PC-9 (cell line): ENCODE measurements around the gene SLC4A9. TPM values are rescaled to one million over a fixed set of nuclear protein-coding genes. Genes with fewer than 3 reads are reported as not detected.

ENCODE experiments used
- BruUV-seq: library from RNA; stranded (reverse); fragments of 400-500 nt; replicated peaks from 2 replicates; lab custom pipeline; 2021; lab: Mats Ljungman, UMichigan
- CTCF ChIA-PET: fragments of 300-600 bp; sonication (Branson Sonifier 250); formaldehyde crosslinking; loops from one replicate; lab custom pipeline; 2022; ENCODE audit warnings: antibody characterized with exemption; lab: Charles Lee
- POLR2A ChIA-PET: fragments of 300-600 bp; sonication (Branson Sonifier 250); formaldehyde crosslinking; loops from one replicate; lab custom pipeline; 2022; ENCODE audit warnings: antibody characterized with exemption; ENCODE audit not compliant: unreplicated experiment; lab: Charles Lee
- DNase-seq, 2 experiments: peaks; one replicate each; pipeline versions ENCODE4 v3.0.0 to v3.0.0-alpha.2; 2015 to 2022; ENCODE audit warnings: mixed read lengths in 1 of 2
- H2AFZ ChIP-seq: fragments of 200-600 bp; sonication (generic); 2 replicates; pipeline ENCODE4 v1.8.1; 2017; ENCODE audit warnings: antibody characterized with exemption
- H3F3A ChIP-seq: fragments of 200-600 bp; sonication (generic); 2 replicates; pipeline ENCODE4 v1.8.1; 2017; ENCODE audit warnings: antibody characterized with exemption, mild to moderate bottlenecking, low read depth; ENCODE audit not compliant: insufficient read depth
- H3K27ac ChIP-seq: fragments of 200-600 bp; sonication (generic); 2 replicates; pipeline ENCODE4 v1.6.1; 2016; ENCODE audit warnings: mixed run types
- H3K27me3 ChIP-seq: fragments of 200-600 bp; sonication (generic); 2 replicates; pipeline ENCODE4 v1.6.1; 2016; ENCODE audit warnings: low read depth, mixed run types; ENCODE audit not compliant: insufficient read depth
- H3K36me3 ChIP-seq: fragments of 200-600 bp; sonication (generic); 2 replicates; pipeline ENCODE4 v1.6.1; 2016; ENCODE audit warnings: low read depth, mixed run types
- H3K4me1 ChIP-seq: fragments of 200-600 bp; sonication (generic); replicated peaks from 2 replicates; pipeline ENCODE4 v1.6.1; 2016; ENCODE audit warnings: mixed run types; ENCODE audit not compliant: insufficient read depth
- H3K4me2 ChIP-seq: fragments of 200-600 bp; sonication (generic); 2 replicates; pipeline ENCODE4 v1.6.1; 2017; ENCODE audit warnings: mixed run types
- H3K4me3 ChIP-seq: fragments of 200-600 bp; sonication (generic); 2 replicates; pipeline ENCODE4 v1.6.1; 2016; ENCODE audit warnings: mixed run types
- H3K79me2 ChIP-seq: fragments of 200-600 bp; sonication (generic); 2 replicates; pipeline ENCODE4 v1.6.1; 2017; ENCODE audit warnings: low read depth, mixed run types
- H3K9me2 ChIP-seq: fragments of 200-600 bp; sonication (generic); 2 replicates; pipeline ENCODE4 v1.8.1; 2017; ENCODE audit warnings: mild to moderate bottlenecking; ENCODE audit not compliant: insufficient read depth
- H3K9me3 ChIP-seq: fragments of 200-600 bp; sonication (generic); 2 replicates; pipeline ENCODE4 v1.8.1; 2016; ENCODE audit warnings: low read depth; ENCODE audit not compliant: insufficient read depth
- H4K20me1 ChIP-seq: fragments of 200-600 bp; sonication (generic); 2 replicates; pipeline ENCODE4 v1.8.1; 2017; ENCODE audit not compliant: insufficient read depth
- CTCF ChIP-seq: fragments of 200-600 bp; sonication (generic); conservative IDR thresholded peaks from 2 replicates; pipeline ENCODE4 v1.6.1; 2017; ENCODE audit warnings: mixed run types, antibody characterized with exemption, mild to moderate bottlenecking, moderate library complexity
- EZH2 ChIP-seq: fragments of 200-600 bp; sonication (generic); IDR thresholded peaks from 2 replicates; pipeline ENCODE4 v1.8.0; 2017; ENCODE audit warnings: antibody characterized with exemption, low read depth
- intact Hi-C: fragments of 100-400 bp; cut with micrococcal nuclease; formaldehyde crosslinking; loops from one replicate; pipeline ENCODE4 v1.10.0; 2022; ENCODE audit not compliant: unreplicated experiment
- total RNA-seq: library from RNA; stranded (reverse); gene quantifications from 2 replicates; pipeline ENCODE4 v1.2.3, GENCODE V29; 2021

The SLC4A9 gene
- total RNA-seq, 1 experiment from 2014 or later = 0.20 TPM

GRCh38 chr5:140423609-140424008 is 63.6 kb downstream of the SLC4A9 start:
- no TSS peak for BruUV-seq
- Histone ChIP-seq H3K79me2 (peaks cover 80% of the 10 kb centered on the region), H3K9me3 (no peaks in the 10 kb centered on the region; the same call in 1 of the 2 replicates), H3K9me2 (no peaks in the 10 kb centered on the region), H2AFZ (no peak overlapping the region), H3F3A (peaks cover 4% of the 10 kb centered on the region; the same call in 1 of the 2 replicates), H3K4me1 (0 out of 2 replicates have a peak, but pooled peaks cover 3% of the 10 kb centered on the region), H3K4me3 (no peak overlapping the region), H3K36me3 (no peaks in the 10 kb centered on the region), H3K27me3 (no peaks in the 10 kb centered on the region), H3K4me2 (no peak overlapping the region), H3K27ac (no peak overlapping the region), H4K20me1 (peaks cover 63% of the 10 kb centered on the region)
- ChIA-PET CTCF (no interaction called here), POLR2A (no interaction called here)
- intact Hi-C loops = no loop called here
- TF ChIP-seq EZH2 (no peak), CTCF (no peak)
- no peak for DNase-seq

- H4K20me1 ChIP-seq = peaks cover 58% of the 10 kb centered on the region
- no peaks in the 10 kb centered on the region for H3K9me2 ChIP-seq
- no peak overlapping the region for H3K4me3 ChIP-seq
- 0 out of 2 replicates have a peak, but pooled peaks cover 3% of the 10 kb centered on the region for H3K4me1 ChIP-seq
- H3K27ac ChIP-seq = no peak overlapping the region
- POLR2A ChIA-PET = no interaction called here
- TF ChIP-seq EZH2 (no peak), CTCF (no peak)
- H3K9me3 ChIP-seq = no peaks in the 10 kb centered on the region; the same call in 1 of the 2 replicates
- no peak overlapping the region for H2AFZ ChIP-seq
- no peak overlapping the region for H3K4me2 ChIP-seq
- intact Hi-C loops = no loop called here
- CTCF ChIA-PET = no interaction called here
- H3F3A ChIP-seq = no peaks in the 10 kb centered on the region
- DNase-seq = no peak
- peaks cover 79% of the 10 kb centered on the region for H3K79me2 ChIP-seq
- no peaks in the 10 kb centered on the region for H3K36me3 ChIP-seq
- H3K27me3 ChIP-seq = no peaks in the 10 kb centered on the region
- no TSS peak for BruUV-seq
Observed at GRCh38 chr5:140424135-140424534, 64.1 kb downstream of the SLC4A9 start.

Other genes starting within 250 kb of the SLC4A9 start
- 13.6 and 17.9 TPM in 2 replicates for gene PURA, start 246.1 kb upstream of the SLC4A9 start, total RNA-seq
- 6.2 and 7.5 TPM in 2 replicates for gene IGIP, start 234.3 kb upstream of the SLC4A9 start, total RNA-seq
- 27.2 and 29.8 TPM in 2 replicates for gene CYSTM1, start 185.0 kb upstream of the SLC4A9 start, total RNA-seq
- 62.7 and 69.1 TPM in 2 replicates for gene PFDN1, start 57.1 kb upstream of the SLC4A9 start, total RNA-seq
- 8.5 and 9.0 TPM in 2 replicates for gene HBEGF, start 13.6 kb upstream of the SLC4A9 start, total RNA-seq
- 90.7 and 109 TPM in 2 replicates for gene ANKHD1, start 41.6 kb downstream of the SLC4A9 start, total RNA-seq
- gene EIF4EBP3, start 187.5 kb downstream of the SLC4A9 start, total RNA-seq = 4.8 and 5.6 TPM in 2 replicates
- 30.5 and 36.1 TPM in 2 replicates for gene SRA1, start 197.3 kb downstream of the SLC4A9 start, total RNA-seq
- gene APBB3, start 204.4 kb downstream of the SLC4A9 start, total RNA-seq = 23.4 and 26.0 TPM in 2 replicates
- 44.2 and 66.2 TPM in 2 replicates for gene SLC35A4, start 204.6 kb downstream of the SLC4A9 start, total RNA-seq